ENCODE data around the gene TLR4.

Gene TLR4

DNA sequence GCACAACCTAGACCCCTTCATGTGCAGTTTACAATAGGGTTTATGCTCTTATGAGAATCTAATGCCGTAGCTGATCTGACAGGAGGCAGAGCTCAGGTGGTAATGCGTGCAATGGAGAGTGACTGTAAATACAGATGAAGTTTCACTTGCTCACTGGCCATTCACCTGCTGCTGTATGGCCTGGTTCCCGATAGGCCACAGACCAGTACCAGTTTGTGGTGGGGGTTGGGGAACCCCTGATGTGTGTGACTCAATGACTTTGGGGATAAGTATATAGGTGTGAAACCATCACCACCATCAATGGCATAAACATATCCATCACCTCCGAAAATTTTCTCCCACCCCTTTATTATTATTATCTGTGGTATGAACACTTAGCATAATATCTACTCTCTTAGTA, 42.1 kb downstream of the TLR4 start:
- no peak for DNase-seq

DNA sequence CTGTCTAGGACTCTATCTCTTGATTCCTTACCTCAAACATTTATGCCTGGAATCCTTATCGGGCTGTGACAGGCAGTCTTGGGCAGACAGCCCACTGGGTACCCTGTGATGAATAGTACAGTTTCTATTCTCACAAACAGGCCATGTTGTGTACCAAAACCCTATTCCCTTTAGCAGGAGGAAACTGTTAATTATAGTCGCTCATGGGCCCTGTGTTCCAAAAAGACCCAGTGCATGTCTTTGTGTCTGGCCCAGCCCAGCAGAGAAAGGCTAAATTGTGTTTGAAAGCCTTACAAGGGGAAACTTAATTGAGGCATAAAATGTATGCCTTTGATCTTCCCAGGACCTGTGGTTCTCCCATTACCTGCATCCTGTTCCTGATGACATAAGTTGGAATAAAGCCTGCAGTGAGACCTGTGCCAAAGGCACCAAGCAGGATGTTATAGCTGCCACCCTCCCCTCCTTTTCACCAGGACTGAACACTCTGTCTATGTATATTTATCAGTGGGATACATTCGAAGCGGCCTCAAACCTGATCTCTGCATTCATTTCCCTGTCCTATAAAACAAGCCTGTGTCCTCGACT, 43.3 kb downstream of the TLR4 start:
- no peak for DNase-seq

DNA sequence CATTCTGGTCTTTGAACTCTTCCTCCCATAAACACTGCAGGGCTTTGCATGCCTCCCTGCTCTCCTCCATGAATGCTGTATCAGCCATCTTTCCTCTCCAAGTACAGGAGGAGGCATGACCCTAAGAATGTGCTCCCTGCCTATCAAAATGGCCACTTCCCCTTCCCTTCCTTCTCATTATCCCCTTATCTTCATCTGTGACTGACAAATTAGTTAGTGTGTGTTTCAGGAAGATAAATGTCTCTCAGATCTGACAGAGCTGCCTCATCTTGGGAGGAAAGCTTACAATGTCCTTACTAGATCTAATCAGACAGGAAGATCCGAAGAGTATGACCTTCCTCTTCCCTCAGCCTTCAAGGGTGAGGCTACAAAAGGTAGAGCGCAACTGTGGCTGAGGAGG, 46.2 kb downstream of the TLR4 start:
- DNase-seq, result no peak

DNA sequence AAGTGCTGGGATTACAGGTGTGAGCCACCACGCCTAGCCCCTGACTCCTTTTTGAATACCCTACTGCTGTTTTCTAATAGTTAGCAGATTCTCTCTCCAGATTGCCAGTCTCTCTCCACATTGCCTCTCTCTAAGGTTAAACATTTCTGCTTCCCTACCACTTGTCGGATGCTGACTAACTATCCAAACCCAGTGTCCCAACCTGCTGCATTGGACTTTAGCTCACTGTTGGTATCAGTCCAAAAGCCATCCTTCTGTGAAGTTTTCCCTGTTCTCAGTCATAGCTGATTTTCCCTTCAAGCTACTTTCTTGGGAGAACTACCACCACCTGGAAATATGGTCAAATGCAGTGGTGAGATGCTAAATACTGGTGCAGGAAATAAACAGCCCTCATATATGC, 48.7 kb downstream of the TLR4 start:
- no peak for DNase-seq

- DNase-seq, result no peak
These were observed 53.5 kb downstream of the TLR4 start for GRCh38 chr9:117757561-117758190.

GRCh38 chr9:117763314-117763713, 59.1 kb downstream of the TLR4 start:
- no peak for DNase-seq

GRCh38 chr9:117768750-117769395, 64.7 kb downstream of the TLR4 start:
- no peak for DNase-seq

DNA sequence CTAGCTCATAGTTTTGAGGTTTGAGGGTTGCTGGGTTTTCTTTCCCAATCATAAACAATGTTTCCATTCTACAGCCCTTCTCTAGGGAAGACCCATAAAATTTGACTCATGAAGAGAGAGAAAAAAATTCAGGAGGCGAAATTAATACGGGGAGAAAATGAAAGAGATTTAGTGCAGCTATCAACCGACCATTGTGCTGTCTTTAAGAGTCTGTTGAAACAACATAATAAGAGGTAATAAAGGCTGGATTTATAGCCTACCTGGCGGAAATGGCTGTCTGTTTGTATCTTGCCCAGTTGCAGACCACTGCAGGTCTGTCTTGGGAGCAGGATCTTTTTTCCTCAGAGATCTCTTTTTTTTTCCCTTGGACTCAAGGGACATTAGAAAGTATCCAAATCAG, 66.9 kb downstream of the TLR4 start:
- DNase-seq, result no peak

DNA sequence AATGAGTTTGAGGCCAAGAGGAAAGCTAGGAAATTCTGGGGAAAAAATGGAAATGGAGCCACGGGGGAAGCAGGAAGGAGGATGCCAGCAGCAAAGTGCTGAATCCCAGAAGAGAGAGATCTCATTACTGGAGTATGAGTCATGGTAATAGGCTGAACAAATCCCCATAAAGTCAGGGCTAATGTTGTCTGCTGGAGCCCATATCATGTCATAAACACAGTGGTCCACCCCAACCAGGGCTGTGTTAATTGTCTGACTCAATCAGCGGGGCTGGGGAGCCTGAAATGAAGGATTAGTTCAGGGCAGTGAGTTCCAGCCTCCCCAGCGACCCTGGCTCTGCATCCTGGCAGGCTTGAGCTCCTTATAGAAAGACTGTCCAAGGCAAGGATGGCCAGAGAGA, 68.8 kb downstream of the TLR4 start:
- DNase-seq, result no peak

Measured in activated naive CD4-positive, alpha-beta T cell treated with anti-CD3 and anti-CD28 coated beads, Interleukin-2, amount 50 U/mL, for 16 hours (primary cell).